Effector memory CD8-positive, alpha-beta T cell (primary cell): ENCODE results near the gene PCDHA9.
"Not testable (repeated sequence)": the region's sequence is repeated elsewhere in the genome, so short reads cannot be mapped to it uniquely, and the experiment has no call there.

Source experiments
- ATAC-seq: fragments of 150-1000 bp; cut with Tn5 transposase; replicated peaks from 2 replicates; pipeline ENCODE4 v1.10.0; 2021; ENCODE audit warnings: mild to moderate bottlenecking, moderate library complexity
- DNase-seq, 3 experiments: peaks; one replicate each; pipeline ENCODE4 v3.0.0; 2021
- H3K27ac Mint-ChIP-seq, 2 donors: one replicate each; pipeline ENCODE4 v1.8.0; 2022; ENCODE audit warnings: mild to moderate bottlenecking in 2 of 2, mixed read lengths in 2 of 2, moderate library complexity in 2 of 2
- H3K27me3 Mint-ChIP-seq, 2 donors: one replicate each; pipeline ENCODE4 v1.8.0; 2022; ENCODE audit warnings: mixed read lengths in 2 of 2
- H3K36me3 Mint-ChIP-seq: one replicate; pipeline ENCODE4 v1.8.0; 2022; ENCODE audit warnings: mild to moderate bottlenecking, moderate library complexity, mixed read lengths; ENCODE audit not compliant: insufficient read depth
- H3K4me1 Mint-ChIP-seq, 2 donors: one replicate each; pipeline ENCODE4 v1.8.0; 2022; ENCODE audit warnings: low read depth in 2 of 2, mixed read lengths in 2 of 2
- H3K4me3 Mint-ChIP-seq, 2 donors: one replicate each; pipeline ENCODE4 v1.8.0; 2022; ENCODE audit warnings: mild to moderate bottlenecking in 2 of 2, mixed read lengths in 2 of 2, moderate library complexity in 2 of 2
- H3K9me3 Mint-ChIP-seq, 2 donors: one replicate each; pipeline ENCODE4 v1.8.0; 2022; ENCODE audit warnings: mixed read lengths in 2 of 2
- total RNA-seq, 9 experiments: gene quantifications; one replicate each; lab custom pipeline; 2026; lab: John Stamatoyannopoulos, UW

PCDHA9 gene, protein sequence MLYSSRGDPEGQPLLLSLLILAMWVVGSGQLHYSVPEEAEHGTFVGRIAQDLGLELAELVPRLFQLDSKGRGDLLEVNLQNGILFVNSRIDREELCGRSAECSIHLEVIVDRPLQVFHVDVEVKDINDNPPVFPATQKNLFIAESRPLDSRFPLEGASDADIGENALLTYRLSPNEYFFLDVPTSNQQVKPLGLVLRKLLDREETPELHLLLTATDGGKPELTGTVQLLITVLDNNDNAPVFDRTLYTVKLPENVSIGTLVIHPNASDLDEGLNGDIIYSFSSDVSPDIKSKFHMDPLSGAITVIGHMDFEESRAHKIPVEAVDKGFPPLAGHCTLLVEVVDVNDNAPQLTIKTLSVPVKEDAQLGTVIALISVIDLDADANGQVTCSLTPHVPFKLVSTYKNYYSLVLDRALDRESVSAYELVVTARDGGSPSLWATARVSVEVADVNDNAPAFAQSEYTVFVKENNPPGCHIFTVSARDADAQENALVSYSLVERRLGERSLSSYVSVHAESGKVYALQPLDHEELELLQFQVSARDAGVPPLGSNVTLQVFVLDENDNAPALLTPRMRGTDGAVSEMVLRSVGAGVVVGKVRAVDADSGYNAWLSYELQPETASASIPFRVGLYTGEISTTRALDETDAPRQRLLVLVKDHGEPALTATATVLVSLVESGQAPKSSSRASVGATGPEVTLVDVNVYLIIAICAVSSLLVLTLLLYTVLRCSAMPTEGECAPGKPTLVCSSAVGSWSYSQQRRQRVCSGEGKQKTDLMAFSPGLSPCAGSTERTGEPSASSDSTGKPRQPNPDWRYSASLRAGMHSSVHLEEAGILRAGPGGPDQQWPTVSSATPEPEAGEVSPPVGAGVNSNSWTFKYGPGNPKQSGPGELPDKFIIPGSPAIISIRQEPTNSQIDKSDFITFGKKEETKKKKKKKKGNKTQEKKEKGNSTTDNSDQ
- total RNA-seq, result 0 to 0.07 (median 0) reads per million in 9 experiments

DNA sequence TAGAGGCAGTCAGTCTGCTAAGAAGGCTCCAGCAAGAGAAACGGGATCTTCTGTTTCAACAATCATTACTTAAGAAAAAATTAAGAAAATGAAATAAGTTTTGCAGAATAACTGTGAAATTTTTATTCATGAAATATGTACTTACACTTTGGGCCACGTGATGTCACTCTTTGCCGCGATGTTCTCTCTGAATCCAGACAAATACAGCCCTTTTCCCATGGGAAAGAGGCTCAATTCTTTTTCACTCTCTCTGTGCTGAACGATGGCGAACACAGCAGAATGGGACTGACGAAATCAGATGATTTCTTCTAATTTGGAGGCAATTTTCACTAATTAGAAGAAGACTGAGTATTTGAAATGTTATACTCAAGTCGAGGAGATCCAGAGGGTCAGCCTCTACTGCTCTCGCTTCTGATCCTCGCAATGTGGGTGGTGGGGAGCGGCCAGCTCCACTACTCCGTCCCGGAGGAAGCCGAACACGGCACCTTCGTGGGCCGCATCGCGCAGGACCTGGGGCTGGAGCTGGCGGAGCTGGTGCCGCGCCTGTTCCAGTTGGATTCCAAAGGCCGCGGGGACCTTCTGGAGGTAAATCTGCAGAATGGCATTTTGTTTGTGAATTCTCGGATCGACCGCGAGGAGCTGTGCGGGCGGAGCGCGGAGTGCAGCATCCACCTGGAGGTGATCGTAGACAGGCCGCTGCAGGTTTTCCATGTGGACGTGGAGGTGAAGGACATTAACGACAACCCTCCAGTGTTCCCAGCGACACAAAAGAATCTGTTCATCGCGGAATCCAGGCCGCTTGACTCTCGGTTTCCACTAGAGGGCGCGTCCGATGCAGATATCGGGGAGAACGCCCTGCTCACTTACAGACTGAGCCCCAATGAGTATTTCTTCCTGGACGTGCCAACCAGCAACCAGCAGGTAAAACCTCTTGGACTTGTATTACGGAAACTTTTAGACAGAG lies at the start of gene PCDHA9:
Gene PCDHA9 (plus strand): TSS at position 244 of the 964 bp plus-strand sequence. CDS start 114 bp downstream, at position 358.
- peaks cover 14 to 37% of the 10 kb centered on the region in 2 donors for H3K27me3 Mint-ChIP-seq
- H3K36me3 Mint-ChIP-seq, ATAC-seq, H3K27ac Mint-ChIP-seq, DNase-seq, H3K4me3 Mint-ChIP-seq, H3K4me1 Mint-ChIP-seq, H3K9me3 Mint-ChIP-seq: not testable (repeated sequence)

DNA sequence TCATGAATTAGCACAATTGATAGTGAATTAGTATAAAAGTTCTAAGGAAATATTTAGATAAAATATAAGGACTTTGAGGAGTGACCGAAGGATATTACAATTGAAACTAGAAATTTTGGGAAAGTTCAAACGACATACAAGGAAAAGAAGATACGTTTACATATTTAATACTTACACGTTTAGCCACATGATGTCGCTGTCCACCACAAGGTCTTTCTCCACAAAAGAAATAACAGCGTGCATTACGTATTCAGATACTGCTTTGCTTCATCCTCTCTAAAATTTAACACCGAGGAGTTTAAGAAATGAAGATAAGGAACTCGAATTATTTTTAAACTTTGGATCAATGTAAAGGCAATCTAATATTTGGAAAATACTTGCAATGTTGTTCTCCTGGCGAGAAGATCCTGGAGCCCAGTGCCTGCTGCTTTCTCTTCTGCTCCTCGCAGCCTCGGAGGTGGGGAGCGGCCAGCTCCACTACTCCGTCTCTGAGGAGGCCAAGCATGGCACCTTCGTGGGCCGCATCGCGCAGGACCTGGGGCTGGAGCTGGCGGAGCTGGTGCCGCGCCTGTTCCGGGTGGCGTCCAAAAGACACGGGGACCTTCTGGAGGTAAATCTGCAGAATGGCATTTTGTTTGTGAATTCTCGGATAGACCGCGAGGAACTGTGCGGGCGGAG lies 47.2 kb upstream of the PCDHA9 start, which contains the start of gene PCDHA3:
Gene PCDHA3 (plus strand): TSS at position 242 of the 678 bp plus-strand sequence.
- Mint-ChIP-seq H3K27ac (no peak within 1 kb of the TSS), H3K4me1 (no peaks in the 10 kb centered on the region), H3K36me3 (peaks cover 3% of the 10 kb centered on the region), H3K9me3 (peaks cover 0 to 6% of the 10 kb centered on the region in 2 donors), H3K27me3 (peaks cover 16 to 25% of the 10 kb centered on the region in 2 donors), H3K4me3 (no peak within 1 kb of the TSS)
- no peak for DNase-seq
- no peak for ATAC-seq

DNA sequence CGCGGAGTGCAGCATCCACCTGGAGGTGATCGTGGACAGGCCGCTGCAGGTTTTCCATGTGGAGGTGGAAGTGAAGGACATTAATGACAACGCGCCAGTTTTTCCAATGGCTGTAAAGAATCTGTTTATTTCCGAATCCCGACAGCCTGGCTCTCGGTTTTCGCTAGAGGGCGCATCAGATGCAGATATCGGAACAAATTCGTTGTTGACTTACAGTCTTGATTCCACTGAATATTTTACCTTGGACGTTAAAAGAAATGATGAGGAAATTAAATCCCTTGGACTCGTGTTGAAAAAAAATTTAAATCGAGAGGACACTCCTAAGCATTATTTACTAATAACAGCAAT lies 46.7 kb upstream of the PCDHA9 start:
- ATAC-seq (no peak), DNase-seq (no peak)
- peaks cover 0 to 6% of the 10 kb centered on the region in 2 donors for H3K9me3 Mint-ChIP-seq
- no peak overlapping the region for H3K27ac Mint-ChIP-seq
- H3K4me3 Mint-ChIP-seq, result no peak overlapping the region
- peaks cover 21 to 29% of the 10 kb centered on the region in 2 donors for H3K27me3 Mint-ChIP-seq
- no peaks in the 10 kb centered on the region for H3K4me1 Mint-ChIP-seq
- H3K36me3 Mint-ChIP-seq, result peaks cover 3% of the 10 kb centered on the region

DNA sequence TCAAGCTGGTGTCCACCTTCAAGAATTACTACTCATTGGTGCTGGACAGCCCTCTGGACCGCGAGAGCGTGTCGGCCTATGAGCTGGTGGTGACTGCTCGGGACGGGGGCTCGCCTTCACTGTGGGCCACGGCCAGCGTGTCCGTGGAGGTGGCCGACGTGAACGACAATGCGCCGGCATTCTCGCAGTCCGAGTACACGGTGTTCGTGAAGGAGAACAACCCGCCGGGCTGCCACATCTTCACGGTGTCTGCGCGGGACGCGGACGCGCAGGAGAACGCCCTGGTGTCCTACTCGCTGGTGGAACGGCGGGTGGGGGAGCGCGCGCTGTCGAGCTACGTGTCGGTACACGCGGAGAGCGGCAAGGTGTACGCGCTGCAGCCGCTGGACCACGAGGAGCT lies 45.8 kb upstream of the PCDHA9 start:
- not testable (repeated sequence) for H3K36me3 Mint-ChIP-seq, ATAC-seq, DNase-seq, H3K4me3 Mint-ChIP-seq, H3K27ac Mint-ChIP-seq, H3K9me3 Mint-ChIP-seq, H3K4me1 Mint-ChIP-seq
- peaks cover 25 to 29% of the 10 kb centered on the region in 2 donors for H3K27me3 Mint-ChIP-seq

DNA sequence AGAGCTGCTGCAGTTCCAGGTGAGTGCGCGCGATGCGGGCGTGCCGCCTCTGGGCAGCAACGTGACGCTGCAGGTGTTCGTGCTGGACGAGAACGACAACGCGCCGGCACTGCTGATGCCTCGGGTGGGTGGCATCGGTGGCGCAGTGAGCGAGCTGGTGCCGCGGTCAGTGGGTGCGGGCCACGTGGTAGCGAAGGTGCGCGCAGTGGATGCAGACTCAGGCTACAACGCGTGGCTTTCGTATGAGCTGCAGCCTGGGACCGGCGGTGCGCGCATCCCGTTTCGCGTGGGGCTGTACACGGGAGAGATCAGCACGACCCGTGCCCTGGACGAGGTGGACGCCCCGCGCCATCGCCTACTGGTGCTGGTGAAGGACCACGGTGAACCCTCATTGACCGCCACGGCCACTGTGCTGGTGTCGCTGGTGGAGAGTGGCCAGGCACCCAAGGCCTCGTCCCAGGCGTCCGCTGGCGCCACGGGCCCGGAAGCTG lies 45.4 kb upstream of the PCDHA9 start:
- H3K36me3 Mint-ChIP-seq, result peaks cover 3% of the 10 kb centered on the region
- no peak overlapping the region for H3K27ac Mint-ChIP-seq
- no peak for DNase-seq
- peaks cover 25 to 29% of the 10 kb centered on the region in 2 donors for H3K27me3 Mint-ChIP-seq
- H3K9me3 Mint-ChIP-seq, result peaks cover 0 to 6% of the 10 kb centered on the region in 2 donors
- no peaks in the 10 kb centered on the region for H3K4me1 Mint-ChIP-seq
- no peak overlapping the region for H3K4me3 Mint-ChIP-seq
- no peak for ATAC-seq

DNA sequence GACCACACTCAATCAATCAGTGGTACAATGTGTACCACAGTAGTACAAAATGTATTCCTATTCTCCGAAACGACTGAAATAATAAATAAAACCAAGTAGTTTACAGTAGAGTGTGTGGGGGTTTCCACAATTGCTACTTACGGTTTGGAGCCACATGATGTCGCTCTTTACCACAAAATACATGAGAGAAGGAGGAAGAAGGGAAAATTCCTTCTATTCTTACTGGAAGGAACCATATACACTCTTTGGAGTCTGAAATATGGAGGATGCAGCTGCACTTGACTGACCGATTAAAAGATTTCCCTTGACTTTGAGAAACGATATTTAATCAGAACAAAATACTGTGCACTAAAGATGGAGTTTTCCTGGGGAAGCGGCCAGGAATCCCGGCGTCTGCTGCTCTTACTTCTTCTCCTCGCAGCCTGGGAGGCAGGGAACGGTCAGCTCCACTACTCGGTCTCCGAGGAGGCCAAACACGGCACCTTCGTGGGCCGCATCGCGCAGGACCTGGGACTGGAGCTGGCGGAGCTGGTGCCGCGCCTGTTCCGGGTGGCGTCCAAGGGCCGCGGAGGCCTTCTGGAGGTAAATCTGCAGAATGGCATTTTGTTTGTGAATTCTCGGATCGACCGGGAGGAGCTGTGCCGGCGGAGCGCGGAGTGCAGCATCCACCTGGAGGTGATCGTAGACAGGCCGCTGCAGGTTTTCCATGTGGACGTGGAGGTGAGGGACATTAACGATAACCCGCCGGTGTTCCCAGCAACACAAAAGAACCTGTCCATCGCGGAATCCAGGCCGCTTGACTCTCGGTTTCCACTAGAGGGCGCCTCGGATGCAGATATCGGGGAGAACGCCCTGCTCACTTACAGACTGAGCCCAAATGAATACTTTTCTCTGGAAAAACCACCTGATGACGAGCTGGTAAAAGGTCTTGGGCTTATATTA lies 41.1 kb upstream of the PCDHA9 start, which contains the start of gene PCDHA4:
Gene PCDHA4 (plus strand): TSS at position 235 of the 942 bp plus-strand sequence.
- peaks cover 22 to 25% of the 10 kb centered on the region in 2 donors for H3K27me3 Mint-ChIP-seq
- peaks cover 3% of the 10 kb centered on the region for H3K36me3 Mint-ChIP-seq
- no peak within 1 kb of the TSS for H3K27ac Mint-ChIP-seq
- ATAC-seq (no peak), DNase-seq (no peak)
- H3K4me3 Mint-ChIP-seq, result no peak within 1 kb of the TSS
- H3K9me3 Mint-ChIP-seq, result peaks cover 0 to 6% of the 10 kb centered on the region in 2 donors
- H3K4me1 Mint-ChIP-seq, result no peaks in the 10 kb centered on the region

DNA sequence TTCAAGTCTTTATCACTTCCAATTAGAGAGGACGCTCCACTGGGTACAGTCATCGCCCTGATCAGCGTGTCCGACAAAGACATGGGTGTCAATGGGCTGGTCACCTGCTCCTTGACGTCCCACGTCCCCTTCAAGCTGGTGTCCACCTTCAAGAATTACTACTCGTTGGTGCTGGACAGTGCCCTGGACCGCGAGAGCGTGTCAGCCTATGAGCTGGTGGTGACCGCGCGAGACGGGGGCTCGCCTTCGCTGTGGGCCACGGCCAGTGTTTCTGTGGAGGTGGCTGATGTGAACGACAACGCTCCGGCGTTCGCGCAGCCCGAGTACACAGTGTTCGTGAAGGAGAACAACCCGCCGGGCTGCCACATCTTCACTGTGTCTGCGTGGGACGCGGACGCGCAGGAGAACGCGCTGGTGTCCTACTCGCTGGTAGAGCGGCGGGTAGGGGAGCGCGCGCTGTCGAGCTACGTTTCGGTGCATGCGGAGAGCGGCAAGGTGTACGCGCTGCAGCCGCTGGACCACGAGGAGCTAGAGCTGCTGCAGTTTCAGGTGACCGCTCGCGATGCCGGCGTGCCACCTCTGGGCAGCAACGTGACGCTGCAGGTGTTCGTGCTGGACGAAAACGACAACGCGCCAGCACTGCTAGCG lies 39.8 kb upstream of the PCDHA9 start:
- H3K36me3 Mint-ChIP-seq, H3K27ac Mint-ChIP-seq, H3K9me3 Mint-ChIP-seq, H3K4me3 Mint-ChIP-seq, ATAC-seq, DNase-seq, H3K4me1 Mint-ChIP-seq: not testable (repeated sequence)
- H3K27me3 Mint-ChIP-seq, result peaks cover 25 to 26% of the 10 kb centered on the region in 2 donors

DNA sequence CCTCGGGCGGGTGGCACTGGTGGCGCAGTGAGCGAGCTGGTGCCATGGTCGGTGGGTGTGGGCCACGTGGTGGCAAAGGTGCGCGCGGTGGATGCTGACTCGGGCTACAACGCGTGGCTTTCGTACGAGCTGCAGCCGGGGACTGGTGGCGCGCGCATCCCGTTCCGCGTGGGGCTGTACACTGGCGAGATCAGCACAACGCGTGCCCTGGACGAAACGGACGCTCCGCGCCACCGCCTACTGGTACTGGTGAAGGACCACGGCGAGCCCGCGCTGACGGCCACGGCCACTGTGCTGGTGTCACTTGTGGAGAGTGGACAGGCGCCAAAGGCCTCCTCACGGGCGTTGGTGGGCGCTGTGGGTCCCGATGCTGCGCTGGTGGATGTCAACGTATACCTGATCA lies 39.3 kb upstream of the PCDHA9 start:
- no peak for DNase-seq
- H3K27ac Mint-ChIP-seq, result no peak overlapping the region
- peaks cover 0 to 6% of the 10 kb centered on the region in 2 donors for H3K9me3 Mint-ChIP-seq
- peaks cover 3% of the 10 kb centered on the region for H3K36me3 Mint-ChIP-seq
- H3K27me3 Mint-ChIP-seq, result peaks cover 24 to 25% of the 10 kb centered on the region in 2 donors
- no peak for ATAC-seq
- H3K4me3 Mint-ChIP-seq, result no peak overlapping the region
- H3K4me1 Mint-ChIP-seq, result no peaks in the 10 kb centered on the region

DNA sequence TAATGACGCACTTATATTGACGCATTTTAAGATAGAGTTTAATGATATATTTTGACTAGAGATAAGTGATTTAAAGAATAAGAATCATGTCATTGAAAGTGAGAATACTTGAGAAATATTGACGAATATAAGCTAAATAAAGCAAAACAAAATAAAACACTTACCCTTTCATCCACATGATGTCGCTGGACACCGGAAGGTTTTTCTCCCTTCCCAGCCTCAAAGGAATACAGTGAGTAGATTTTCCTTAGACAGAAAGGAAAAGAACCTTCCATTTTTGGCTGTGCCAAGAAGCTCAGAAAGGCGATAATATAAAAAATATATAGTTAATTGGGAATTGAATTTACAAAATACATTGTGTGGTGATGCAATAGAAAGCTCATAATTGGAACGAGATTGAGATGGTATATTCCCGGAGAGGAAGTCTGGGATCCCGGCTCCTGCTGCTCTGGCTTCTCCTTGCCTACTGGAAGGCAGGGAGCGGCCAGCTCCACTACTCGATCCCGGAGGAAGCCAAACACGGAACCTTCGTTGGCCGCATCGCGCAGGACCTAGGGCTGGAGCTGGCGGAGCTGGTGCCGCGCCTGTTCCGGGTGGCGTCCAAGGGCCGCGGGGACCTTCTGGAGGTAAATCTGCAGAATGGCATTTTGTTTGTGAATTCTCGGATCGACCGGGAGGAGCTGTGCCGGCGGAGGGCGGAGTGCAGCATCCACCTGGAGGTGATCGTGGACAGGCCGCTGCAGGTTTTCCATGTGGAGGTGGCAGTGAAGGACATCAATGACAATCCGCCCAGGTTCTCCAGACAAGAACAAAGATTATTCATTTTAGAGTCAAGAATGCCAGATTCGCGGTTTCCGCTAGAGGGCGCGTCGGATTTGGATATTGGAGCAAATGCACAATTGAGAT lies 26.6 kb upstream of the PCDHA9 start, which contains the start of gene PCDHA5:
Gene PCDHA5 (plus strand): TSS at position 239 of the 906 bp plus-strand sequence.
- Mint-ChIP-seq H3K9me3 (no peaks in the 10 kb centered on the region), H3K27ac (no peak within 1 kb of the TSS), H3K4me3 (no peak within 1 kb of the TSS), H3K4me1 (no peaks in the 10 kb centered on the region), H3K36me3 (no peaks in the 10 kb centered on the region), H3K27me3 (peaks cover 8 to 18% of the 10 kb centered on the region in 2 donors)
- DNase-seq (no peak), ATAC-seq (no peak)

DNA sequence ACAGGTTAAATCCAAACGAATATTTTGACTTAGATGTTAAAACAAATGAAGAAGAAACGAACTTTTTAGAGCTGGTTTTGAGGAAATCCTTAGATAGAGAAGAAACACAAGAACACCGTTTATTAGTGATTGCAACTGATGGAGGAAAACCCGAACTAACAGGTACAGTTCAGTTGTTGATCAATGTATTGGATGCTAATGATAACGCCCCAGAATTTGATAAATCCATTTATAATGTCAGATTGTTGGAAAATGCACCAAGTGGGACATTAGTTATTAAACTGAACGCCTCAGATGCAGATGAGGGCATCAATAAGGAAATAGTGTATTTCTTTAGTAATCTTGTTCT lies 25.9 kb upstream of the PCDHA9 start:
- Mint-ChIP-seq H3K27ac (no peak overlapping the region), H3K36me3 (no peaks in the 10 kb centered on the region), H3K27me3 (peaks cover 14 to 24% of the 10 kb centered on the region in 2 donors), H3K4me3 (no peak overlapping the region), H3K4me1 (no peaks in the 10 kb centered on the region), H3K9me3 (no peaks in the 10 kb centered on the region)
- no peak for DNase-seq
- no peak for ATAC-seq
